GM23338 (cell line): Measurements from ENCODE around the gene MATR3. TPM values are rescaled to one million over a fixed set of nuclear protein-coding genes. Genes with fewer than 3 reads are reported as not detected.

ENCODE experiments used
- ATAC-seq: fragments of 200-7000 bp; cut with Tn5 transposase; 3 replicates; pipeline ENCODE4 v1.9.1; 2020
- DNase-seq: peaks from one replicate; pipeline ENCODE4 v3.0.0-alpha.2; 2015; ENCODE audit warnings: low spot score
- H2AFZ ChIP-seq: fragments of 200-600 bp; sonication (generic); 2 replicates; pipeline ENCODE4 v1.8.0; 2016; ENCODE audit warnings: antibody characterized with exemption, mild to moderate bottlenecking, moderate library complexity
- H3F3A ChIP-seq: fragments of 200-600 bp; sonication (generic); replicated peaks from 2 replicates; pipeline ENCODE4 v1.8.0; 2017; ENCODE audit warnings: antibody characterized with exemption, mixed run types, low read depth
- H3K27ac ChIP-seq: fragments of 200-600 bp; sonication (generic); 2 replicates; pipeline ENCODE4 v1.6.1; 2016; ENCODE audit warnings: low read depth
- H3K27me3 ChIP-seq: fragments of 200-600 bp; sonication (generic); 2 replicates; pipeline ENCODE4 v1.8.0; 2016; ENCODE audit warnings: mild to moderate bottlenecking, mixed run types, moderate library complexity; ENCODE audit not compliant: insufficient read depth
- H3K36me3 ChIP-seq: fragments of 200-600 bp; sonication (generic); 2 replicates; pipeline ENCODE4 v1.8.0; 2016; ENCODE audit warnings: mild to moderate bottlenecking; ENCODE audit not compliant: insufficient read depth
- H3K4me1 ChIP-seq: fragments of 200-600 bp; sonication (generic); 2 replicates; pipeline ENCODE4 v1.8.0; 2016; ENCODE audit warnings: mild to moderate bottlenecking, moderate library complexity; ENCODE audit not compliant: insufficient read depth
- H3K4me2 ChIP-seq: fragments of 200-600 bp; sonication (generic); 2 replicates; pipeline ENCODE4 v1.7.1; 2017; ENCODE audit warnings: mixed run types
- H3K4me3 ChIP-seq: fragments of 200-600 bp; sonication (generic); 2 replicates; pipeline ENCODE4 v1.6.1; 2016; ENCODE audit warnings: mixed run types
- H3K79me2 ChIP-seq: fragments of 200-600 bp; sonication (generic); replicated peaks from 2 replicates; pipeline ENCODE4 v1.8.0; 2017; ENCODE audit warnings: mild to moderate bottlenecking; ENCODE audit not compliant: insufficient read depth
- H3K9me2 ChIP-seq: fragments of 200-600 bp; sonication (generic); 2 replicates; pipeline ENCODE4 v1.8.0; 2017; ENCODE audit not compliant: insufficient read depth
- H4K20me1 ChIP-seq: fragments of 200-600 bp; sonication (generic); replicated peaks from 2 replicates; pipeline ENCODE4 v1.8.0; 2017; ENCODE audit warnings: mild to moderate bottlenecking; ENCODE audit not compliant: insufficient read depth
- H3K27ac Mint-ChIP-seq: 2 replicates; pipeline ENCODE4 v1.8.0; 2020; ENCODE audit warnings: inconsistent platforms, mild to moderate bottlenecking, moderate library complexity, mixed read lengths
- H3K27me3 Mint-ChIP-seq: 3 replicates; pipeline ENCODE4 v1.8.0; 2022; ENCODE audit warnings: low read depth, mild to moderate bottlenecking, moderate library complexity, mixed read lengths, inconsistent platforms; ENCODE audit not compliant: insufficient read depth, poor library complexity
- H3K36me3 Mint-ChIP-seq: 3 replicates; pipeline ENCODE4 v1.8.0; 2021; ENCODE audit warnings: low read depth, mild to moderate bottlenecking, inconsistent platforms, moderate library complexity, mixed read lengths
- H3K4me1 Mint-ChIP-seq: 3 replicates; pipeline ENCODE4 v1.8.0; 2020; ENCODE audit warnings: mild to moderate bottlenecking, inconsistent platforms, mixed read lengths
- H3K4me3 Mint-ChIP-seq: 3 replicates; pipeline ENCODE4 v1.8.0; 2021; ENCODE audit warnings: moderate library complexity, mild to moderate bottlenecking, inconsistent platforms, mixed read lengths
- H3K9me3 Mint-ChIP-seq: 3 replicates; pipeline ENCODE4 v1.8.0; 2020; ENCODE audit warnings: moderate library complexity, mild to moderate bottlenecking, inconsistent platforms, mixed read lengths
- CREB1 ChIP-seq: fragments of 250-450 bp; sonication (Bioruptor Pico); IDR thresholded peaks from 2 replicates; pipeline ENCODE4 v1.5.0; 2020; ENCODE audit warnings: low read depth, mild to moderate bottlenecking, moderate library complexity
- CTCF ChIP-seq, 2 experiments: fragments of 200-600 bp in 1 of 2; sonication (generic) in 1 of 2; conservative IDR thresholded peaks; 2 replicates each; pipeline versions ENCODE4 v1.5.1 to v1.6.1; 2016 to 2017; ENCODE audit warnings: antibody characterized with exemption in 2 of 2, low read depth in 2 of 2, mild to moderate bottlenecking in 2 of 2, moderate library complexity in 1 of 2
- ETS1 ChIP-seq: IDR thresholded peaks from 2 replicates; pipeline ENCODE4 v1.6.1; 2016; ENCODE audit warnings: antibody characterized with exemption
- EZH2 ChIP-seq: fragments of 200-600 bp; sonication (generic); IDR thresholded peaks from one replicate; pipeline ENCODE4 v1.8.0; 2017; ENCODE audit warnings: antibody characterized with exemption, mild to moderate bottlenecking, low read depth; ENCODE audit not compliant: unreplicated experiment
- EZH2phosphoT487 ChIP-seq: fragments of 200-600 bp; sonication (generic); IDR thresholded peaks from one replicate; pipeline ENCODE4 v1.8.1; 2018; ENCODE audit warnings: antibody characterized with exemption; ENCODE audit not compliant: unreplicated experiment
- JUNB ChIP-seq: IDR thresholded peaks from one replicate; pipeline ENCODE4 v1.6.1; 2016; ENCODE audit warnings: antibody characterized with exemption; ENCODE audit not compliant: unreplicated experiment
- NANOG ChIP-seq: IDR thresholded peaks from 2 replicates; pipeline ENCODE4 v1.6.1; 2016; ENCODE audit warnings: antibody characterized with exemption, borderline replicate concordance
- POLR2AphosphoS5 ChIP-seq: IDR thresholded peaks from 2 replicates; pipeline ENCODE4 v1.6.1; 2016; ENCODE audit warnings: antibody characterized with exemption, low read depth
- REST ChIP-seq: IDR thresholded peaks from one replicate; pipeline ENCODE4 v1.6.1; 2018; ENCODE audit warnings: antibody characterized with exemption; ENCODE audit not compliant: unreplicated experiment
- polyA plus RNA-seq: library from polyadenylated mRNA; unstranded; fragments of >200 nt; fragmentation: Nextera tagmentation; extraction: Ambion mirVana; gene quantifications from 2 replicates; pipeline ENCODE4 v1.2.1, GENCODE V29; 2016
- total RNA-seq: library from RNA; depleted of rRNA; stranded (reverse); fragments of >200 nt; shearing (Covaris generic); gene quantifications from 2 replicates; pipeline ENCODE4 v1.2.3, GENCODE V29; 2014

The MATR3 gene
- total and polyA plus RNA-seq, 2 experiments from 2014 or later = 278 to 506 TPM

- Histone ChIP-seq H3K36me3 (peaks cover 13% of the 10 kb centered on the region), H3F3A (peaks cover 13% of the 10 kb centered on the region), H4K20me1 (no peaks in the 10 kb centered on the region; the same call in 1 of the 2 replicates), H3K9me2 (no peaks in the 10 kb centered on the region), H3K79me2 (no peaks in the 10 kb centered on the region), H3K27ac (no peak overlapping the region), H3K4me3 (no peak overlapping the region), H2AFZ (no peak overlapping the region), H3K27me3 (no peaks in the 10 kb centered on the region), H3K4me2 (no peak overlapping the region), H3K4me1 (peaks cover 4% of the 10 kb centered on the region; the same call in 1 of the 2 replicates)
- DNase-seq = no peak
- Mint-ChIP-seq H3K27ac (no peak overlapping the region), H3K4me1 (peaks cover 3% of the 10 kb centered on the region; the same call in 2 of the 3 replicates), H3K36me3 (peaks cover 25% of the 10 kb centered on the region; the same call in 2 of the 3 replicates), H3K27me3 (peaks cover 8% of the 10 kb centered on the region), H3K4me3 (no peak overlapping the region), H3K9me3 (no peaks in the 10 kb centered on the region)
- no peak; the same call in 2 of the 3 replicates for ATAC-seq
- no peak for TF ChIP-seq EZH2
- TF ChIP-seq ETS1 = no peak
- no peak for TF ChIP-seq CTCF (conservative IDR thresholded peaks at IDR 0.05; ENCODE audit: low read depth in 2 of 2)
- peak; percentile 47; the same call in 1 of the 2 replicates for TF ChIP-seq POLR2AphosphoS5
Observed at GRCh38 chr5:139374909-139375308, 81.4 kb downstream of the MATR3 start.

- peaks cover 6% of the 10 kb centered on the region; the same call in 2 of the 3 replicates for H3K4me1 Mint-ChIP-seq
- DNase-seq = no peak
- no peaks in the 10 kb centered on the region for H3K9me3 Mint-ChIP-seq
- Histone ChIP-seq H3K4me1 (peaks cover 4% of the 10 kb centered on the region; the same call in 1 of the 2 replicates), H2AFZ (no peak overlapping the region), H3K4me2 (no peak overlapping the region), H3K4me3 (no peak overlapping the region), H3K36me3 (peaks cover 6% of the 10 kb centered on the region; the same call in 1 of the 2 replicates), H3K79me2 (no peaks in the 10 kb centered on the region), H3K27me3 (no peaks in the 10 kb centered on the region), H3F3A (peaks cover 13% of the 10 kb centered on the region), H4K20me1 (no peaks in the 10 kb centered on the region; the same call in 1 of the 2 replicates), H3K27ac (no peak overlapping the region), H3K9me2 (no peaks in the 10 kb centered on the region)
- peaks cover 19% of the 10 kb centered on the region; the same call in 2 of the 3 replicates for H3K36me3 Mint-ChIP-seq
- no peak overlapping the region for H3K27ac Mint-ChIP-seq
- ATAC-seq = no peak
- H3K4me3 Mint-ChIP-seq = no peak overlapping the region
- peaks cover 9% of the 10 kb centered on the region for H3K27me3 Mint-ChIP-seq
- no peak for TF ChIP-seq REST
- no peak for TF ChIP-seq JUNB
- TF ChIP-seq NANOG = no peak
- TF ChIP-seq CTCF (conservative IDR thresholded peaks at IDR 0.05; ENCODE audit: low read depth in 2 of 2) = no peak
- no peak for TF ChIP-seq EZH2phosphoT487
- TF ChIP-seq ETS1 = no peak
- no peak for TF ChIP-seq CREB1 (CRISPR knock-in tag)
- TF ChIP-seq EZH2 = no peak
- TF ChIP-seq POLR2AphosphoS5 = no peak
Observed at GRCh38 chr5:139376364-139376763, 82.8 kb downstream of the MATR3 start.
